ENCODE results near the gene ZSCAN5A.
"Not testable (repeated sequence)": the region's sequence is repeated elsewhere in the genome, so short reads cannot be mapped to it uniquely, and the experiment has no call there.

ZSCAN5A gene

GRCh38 chr19:56341948-56342347 is 27.3 kb upstream of the ZSCAN5A start:
- no peak overlapping the region for H3K18ac ChIP-seq (ENCODE audit: low read length)
- no peaks in the 10 kb centered on the region for H3K79me1 ChIP-seq (ENCODE audit: low read depth, low read length)
- no peak overlapping the region for H3K4me2 ChIP-seq (ENCODE audit: insufficient read depth, low read length, poor library complexity, severe bottlenecking)
- H4K8ac ChIP-seq (ENCODE audit: low read depth, low read length) = no peak overlapping the region
- peaks cover 21 to 30% of the 10 kb centered on the region in 2 donors for H3K9me3 ChIP-seq (replicated peaks in 1 of 2; ENCODE audit: control insufficient read depth in 2 of 2, insufficient read depth in 1 of 2, low read depth in 1 of 2, low read length in 2 of 2)
- H2BK12ac ChIP-seq (ENCODE audit: low read length) = no peak overlapping the region
- H3K4ac ChIP-seq (ENCODE audit: low read length) = no peak overlapping the region
- H2BK15ac ChIP-seq (ENCODE audit: low read length) = no peak overlapping the region
- H3K4me3 ChIP-seq (ENCODE audit: low read length in 2 of 2) = no peak overlapping the region
- no peak overlapping the region for H2BK5ac ChIP-seq (ENCODE audit: low read length)
- H3K27ac ChIP-seq (replicated peaks; ENCODE audit: low read length) = no peak overlapping the region
- H2AK5ac ChIP-seq (ENCODE audit: low read depth, low read length) = no peak overlapping the region
- DNase-seq (ENCODE audit: low spot score) = no peak
- H3K36me3 ChIP-seq (replicated peaks in 1 of 2; ENCODE audit: control insufficient read depth in 2 of 2, insufficient read depth in 2 of 2, low read length in 2 of 2) = no peaks in the 10 kb centered on the region
- no peak overlapping the region for H2AFZ ChIP-seq (ENCODE audit: low read length)
- no peak overlapping the region for H2BK120ac ChIP-seq (ENCODE audit: low read depth, low read length)
- no peak overlapping the region for H4K91ac ChIP-seq (ENCODE audit: low read depth, low read length, poor library complexity)
- H3K27me3 ChIP-seq (ENCODE audit: control insufficient read depth in 3 of 3, insufficient read depth in 3 of 3, low read depth in 1 of 3, low read length in 3 of 3) = no peaks in the 10 kb centered on the region
- no peaks in the 10 kb centered on the region for H3K4me1 ChIP-seq (ENCODE audit: control insufficient read depth in 2 of 2, insufficient read depth in 1 of 2, low read depth in 1 of 2, low read length in 2 of 2)
- no peak overlapping the region for H3K9ac ChIP-seq (ENCODE audit: low read depth, low read length, poor library complexity)
- H3K14ac ChIP-seq (ENCODE audit: low read length) = no peak overlapping the region
- no peak overlapping the region for H3K23ac ChIP-seq (ENCODE audit: low read depth, low read length, poor library complexity)

GRCh38 chr19:56339031-56339430 is 24.4 kb upstream of the ZSCAN5A start:
- not testable (repeated sequence) for H2AFZ ChIP-seq (ENCODE audit: low read length); H4K91ac ChIP-seq (ENCODE audit: low read depth, low read length, poor library complexity); DNase-seq (ENCODE audit: low spot score); H3K9ac ChIP-seq (ENCODE audit: low read depth, low read length, poor library complexity); H3K4me1 ChIP-seq (ENCODE audit: control insufficient read depth in 2 of 2, insufficient read depth in 1 of 2, low read depth in 1 of 2, low read length in 2 of 2); H3K4ac ChIP-seq (ENCODE audit: low read length); H3K4me3 ChIP-seq (ENCODE audit: low read length in 2 of 2); H2AK5ac ChIP-seq (ENCODE audit: low read depth, low read length); H4K8ac ChIP-seq (ENCODE audit: low read depth, low read length); H2BK15ac ChIP-seq (ENCODE audit: low read length); H3K79me1 ChIP-seq (ENCODE audit: low read depth, low read length); H3K18ac ChIP-seq (ENCODE audit: low read length); H3K27me3 ChIP-seq (ENCODE audit: control insufficient read depth in 3 of 3, insufficient read depth in 3 of 3, low read depth in 1 of 3, low read length in 3 of 3); H3K14ac ChIP-seq (ENCODE audit: low read length); H2BK120ac ChIP-seq (ENCODE audit: low read depth, low read length); H3K23ac ChIP-seq (ENCODE audit: low read depth, low read length, poor library complexity); H3K27ac ChIP-seq (replicated peaks; ENCODE audit: low read length); H2BK12ac ChIP-seq (ENCODE audit: low read length); H3K4me2 ChIP-seq (ENCODE audit: insufficient read depth, low read length, poor library complexity, severe bottlenecking); H2BK5ac ChIP-seq (ENCODE audit: low read length); H3K36me3 ChIP-seq (replicated peaks in 1 of 2; ENCODE audit: control insufficient read depth in 2 of 2, insufficient read depth in 2 of 2, low read length in 2 of 2)
- WGBS, 2 donors (ENCODE audit: extremely low coverage in 2 of 2, insufficient read length in 2 of 2, insufficient replicate concordance in 1 of 2) = no CpG with 5 or more reads among the region's 10 CpGs
- peaks cover 22 to 31% of the 10 kb centered on the region in 2 donors for H3K9me3 ChIP-seq (replicated peaks in 1 of 2; ENCODE audit: control insufficient read depth in 2 of 2, insufficient read depth in 1 of 2, low read depth in 1 of 2, low read length in 2 of 2)

- not testable (repeated sequence) for H2BK12ac ChIP-seq (ENCODE audit: low read length); H3K9ac ChIP-seq (ENCODE audit: low read depth, low read length, poor library complexity); H3K4me1 ChIP-seq (ENCODE audit: control insufficient read depth in 2 of 2, insufficient read depth in 1 of 2, low read depth in 1 of 2, low read length in 2 of 2); H2AK5ac ChIP-seq (ENCODE audit: low read depth, low read length); H2BK120ac ChIP-seq (ENCODE audit: low read depth, low read length); H3K4ac ChIP-seq (ENCODE audit: low read length); H3K4me2 ChIP-seq (ENCODE audit: insufficient read depth, low read length, poor library complexity, severe bottlenecking); H2BK5ac ChIP-seq (ENCODE audit: low read length); H2BK15ac ChIP-seq (ENCODE audit: low read length); H3K79me1 ChIP-seq (ENCODE audit: low read depth, low read length); H3K23ac ChIP-seq (ENCODE audit: low read depth, low read length, poor library complexity); H3K14ac ChIP-seq (ENCODE audit: low read length); H2AFZ ChIP-seq (ENCODE audit: low read length); H3K27ac ChIP-seq (replicated peaks; ENCODE audit: low read length); H4K8ac ChIP-seq (ENCODE audit: low read depth, low read length); DNase-seq (ENCODE audit: low spot score); H3K36me3 ChIP-seq (replicated peaks in 1 of 2; ENCODE audit: control insufficient read depth in 2 of 2, insufficient read depth in 2 of 2, low read length in 2 of 2); H4K91ac ChIP-seq (ENCODE audit: low read depth, low read length, poor library complexity); H3K27me3 ChIP-seq (ENCODE audit: control insufficient read depth in 3 of 3, insufficient read depth in 3 of 3, low read depth in 1 of 3, low read length in 3 of 3); H3K18ac ChIP-seq (ENCODE audit: low read length); H3K4me3 ChIP-seq (ENCODE audit: low read length in 2 of 2)
- no CpG with 5 or more reads among the region's 8 CpGs for WGBS, 2 donors (ENCODE audit: extremely low coverage in 2 of 2, insufficient read length in 2 of 2, insufficient replicate concordance in 1 of 2)
- peaks cover 13 to 27% of the 10 kb centered on the region in 2 donors for H3K9me3 ChIP-seq (replicated peaks in 1 of 2; ENCODE audit: control insufficient read depth in 2 of 2, insufficient read depth in 1 of 2, low read depth in 1 of 2, low read length in 2 of 2)
Measured at GRCh38 chr19:56337077-56337476, 22.4 kb upstream of the ZSCAN5A start.

- H4K91ac ChIP-seq (ENCODE audit: low read depth, low read length, poor library complexity); DNase-seq (ENCODE audit: low spot score); H3K14ac ChIP-seq (ENCODE audit: low read length); H3K4me1 ChIP-seq (ENCODE audit: control insufficient read depth in 2 of 2, insufficient read depth in 1 of 2, low read depth in 1 of 2, low read length in 2 of 2); H2AK5ac ChIP-seq (ENCODE audit: low read depth, low read length); H3K18ac ChIP-seq (ENCODE audit: low read length); H3K9ac ChIP-seq (ENCODE audit: low read depth, low read length, poor library complexity); H3K27me3 ChIP-seq (ENCODE audit: control insufficient read depth in 3 of 3, insufficient read depth in 3 of 3, low read depth in 1 of 3, low read length in 3 of 3); H3K4me2 ChIP-seq (ENCODE audit: insufficient read depth, low read length, poor library complexity, severe bottlenecking); H2AFZ ChIP-seq (ENCODE audit: low read length); H3K27ac ChIP-seq (replicated peaks; ENCODE audit: low read length); H3K23ac ChIP-seq (ENCODE audit: low read depth, low read length, poor library complexity); H2BK120ac ChIP-seq (ENCODE audit: low read depth, low read length); H3K4me3 ChIP-seq (ENCODE audit: low read length in 2 of 2); H2BK15ac ChIP-seq (ENCODE audit: low read length); H3K79me1 ChIP-seq (ENCODE audit: low read depth, low read length); H2BK5ac ChIP-seq (ENCODE audit: low read length); H3K36me3 ChIP-seq (replicated peaks in 1 of 2; ENCODE audit: control insufficient read depth in 2 of 2, insufficient read depth in 2 of 2, low read length in 2 of 2); H4K8ac ChIP-seq (ENCODE audit: low read depth, low read length); H3K4ac ChIP-seq (ENCODE audit: low read length); H2BK12ac ChIP-seq (ENCODE audit: low read length): not testable (repeated sequence)
- peaks cover 11 to 18% of the 10 kb centered on the region in 2 donors for H3K9me3 ChIP-seq (replicated peaks in 1 of 2; ENCODE audit: control insufficient read depth in 2 of 2, insufficient read depth in 1 of 2, low read depth in 1 of 2, low read length in 2 of 2)
Measured at GRCh38 chr19:56335371-56335770, 20.7 kb upstream of the ZSCAN5A start.

Data from neuronal stem cell (in vitro differentiated cells).